GM20000 (cell line): ENCODE data around the gene HIP1.
"Not testable (repeated sequence)": the region's sequence is repeated elsewhere in the genome, so short reads cannot be mapped to it uniquely, and the experiment has no call there.

Experiments used
- DNase-seq: peaks from one replicate; pipeline ENCODE4 v3.0.0; 2012; ENCODE audit warnings: low spot score
- CTCF ChIP-seq: IDR thresholded peaks from 2 replicates; pipeline ENCODE4 v1.5.1; 2012; ENCODE audit warnings: mild to moderate bottlenecking, control low read depth; ENCODE audit errors: extremely low read depth, missing control alignments

The HIP1 gene

GRCh38 chr7:75639071-75639885 lies 99.5 kb downstream of the HIP1 start:
- no peak for TF ChIP-seq CTCF
- DNase-seq, result peak; percentile 76

- DNase-seq, result no peak
- TF ChIP-seq CTCF, result no peak
Observed at GRCh38 chr7:75638594-75639070, 100.1 kb downstream of the HIP1 start.

GRCh38 chr7:75637854-75638593 lies 100.7 kb downstream of the HIP1 start:
- no peak for DNase-seq
- no peak for TF ChIP-seq CTCF

- no peak for TF ChIP-seq CTCF
- no peak for DNase-seq
Observed at GRCh38 chr7:75635036-75635435, 103.7 kb downstream of the HIP1 start.

- not testable (repeated sequence) for DNase-seq
Observed at GRCh38 chr7:75632587-75632986, 106.2 kb downstream of the HIP1 start.

- no peak for TF ChIP-seq CTCF
- DNase-seq, result no peak
Observed at GRCh38 chr7:75631711-75632110, 107.0 kb downstream of the HIP1 start.

- no peak for DNase-seq
- no peak for TF ChIP-seq CTCF
Observed at GRCh38 chr7:75630549-75630948, 108.2 kb downstream of the HIP1 start.
